Sigmoid colon (tissue), 4 donors: ENCODE measurements around the gene CDH23.

Experiments
- EP300 ChIP-seq, 4 donors: sonication (generic); formaldehyde crosslinking; IDR thresholded peaks; one replicate each; pipeline ENCODE4 v1.6.1; 2017; ENCODE audit warnings: antibody characterized with exemption in 4 of 4
- TF ChIP-seq, protein P1 (sequence below), 4 experiments: fragments of 450-650 bp in 3 of 4; fragments of 200-600 bp in 1 of 4; IDR thresholded peaks; one replicate each; pipeline ENCODE4 v1.5.1; 2016 to 2019; ENCODE audit warnings: antibody characterized with exemption in 4 of 4, mild to moderate bottlenecking in 3 of 4, moderate library complexity in 2 of 4

DNA sequence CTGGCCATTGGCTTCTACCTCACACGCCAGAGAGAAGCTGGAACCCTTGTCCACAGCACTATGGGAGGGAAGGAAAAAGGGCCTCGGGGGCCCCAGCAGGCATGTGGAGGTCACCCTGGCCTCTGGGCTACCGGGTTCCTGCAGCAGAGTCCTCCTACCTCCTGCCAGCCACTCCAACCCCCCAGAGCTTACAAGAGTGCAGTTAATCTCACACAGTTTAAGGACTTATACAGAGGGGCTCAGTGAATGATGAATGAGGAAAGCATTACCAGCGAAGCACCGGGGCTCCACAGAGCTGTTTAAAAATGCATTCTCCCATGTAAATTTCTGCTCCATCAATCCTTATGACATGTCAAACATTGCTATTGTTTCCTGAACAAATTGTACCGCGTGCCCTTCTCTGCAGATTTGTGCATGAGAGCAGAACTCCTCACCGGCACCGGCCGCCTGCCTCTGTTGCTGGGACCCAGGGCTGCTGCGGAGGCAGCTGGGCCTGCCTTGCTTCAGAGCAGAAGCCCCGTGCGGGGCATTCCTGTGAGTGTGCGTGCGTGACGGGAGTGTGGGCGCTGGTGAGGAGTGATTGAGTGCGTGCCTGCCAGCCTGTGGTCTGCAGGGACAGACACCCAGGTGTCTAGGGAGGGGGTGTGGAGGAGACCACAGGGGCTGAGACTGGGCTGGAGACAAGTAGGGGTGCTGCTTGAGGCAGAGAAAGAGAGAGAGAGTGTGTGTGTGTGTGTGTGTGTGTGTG is 270.1 kb downstream of the CDH23 start:
- TF ChIP-seq EP300 (IDR thresholded peaks at IDR 0.05): no peak
- TF ChIP-seq, protein P1, sequence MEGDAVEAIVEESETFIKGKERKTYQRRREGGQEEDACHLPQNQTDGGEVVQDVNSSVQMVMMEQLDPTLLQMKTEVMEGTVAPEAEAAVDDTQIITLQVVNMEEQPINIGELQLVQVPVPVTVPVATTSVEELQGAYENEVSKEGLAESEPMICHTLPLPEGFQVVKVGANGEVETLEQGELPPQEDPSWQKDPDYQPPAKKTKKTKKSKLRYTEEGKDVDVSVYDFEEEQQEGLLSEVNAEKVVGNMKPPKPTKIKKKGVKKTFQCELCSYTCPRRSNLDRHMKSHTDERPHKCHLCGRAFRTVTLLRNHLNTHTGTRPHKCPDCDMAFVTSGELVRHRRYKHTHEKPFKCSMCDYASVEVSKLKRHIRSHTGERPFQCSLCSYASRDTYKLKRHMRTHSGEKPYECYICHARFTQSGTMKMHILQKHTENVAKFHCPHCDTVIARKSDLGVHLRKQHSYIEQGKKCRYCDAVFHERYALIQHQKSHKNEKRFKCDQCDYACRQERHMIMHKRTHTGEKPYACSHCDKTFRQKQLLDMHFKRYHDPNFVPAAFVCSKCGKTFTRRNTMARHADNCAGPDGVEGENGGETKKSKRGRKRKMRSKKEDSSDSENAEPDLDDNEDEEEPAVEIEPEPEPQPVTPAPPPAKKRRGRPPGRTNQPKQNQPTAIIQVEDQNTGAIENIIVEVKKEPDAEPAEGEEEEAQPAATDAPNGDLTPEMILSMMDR (IDR thresholded peaks at IDR 0.05): no peak
